SK-N-SH treated with all-trans-retinoic acid at 6 μM for 48 hours (cell line): Measurements from ENCODE around the gene CSF1.

Source experiments
- CSDC2 ChIP-seq: fragments of 250-450 bp; sonication (Bioruptor Pico); IDR thresholded peaks from 2 replicates; pipeline ENCODE4 v1.5.0; 2020; ENCODE audit warnings: mild to moderate bottlenecking, moderate library complexity
- OSR1 ChIP-seq: fragments of 250-450 bp; sonication (Bioruptor Pico); IDR thresholded peaks from 2 replicates; pipeline ENCODE4 v1.8.0; 2022; ENCODE audit warnings: moderate library complexity, mild to moderate bottlenecking, inconsistent platforms
- PPARA ChIP-seq: fragments of 250-450 bp; sonication (Bioruptor Pico); IDR thresholded peaks from 2 replicates; pipeline ENCODE4 v1.5.0; 2020; ENCODE audit warnings: mild to moderate bottlenecking, borderline replicate concordance
- RARB ChIP-seq: fragments of 250-450 bp; sonication (Bioruptor Pico); IDR thresholded peaks from 2 replicates; pipeline ENCODE4 v1.8.0; 2021; ENCODE audit warnings: mild to moderate bottlenecking, moderate library complexity
- ZFP3 ChIP-seq: fragments of 250-450 bp; sonication (Bioruptor Pico); IDR thresholded peaks from 2 replicates; pipeline ENCODE4 v1.5.0; 2020; ENCODE audit warnings: mild to moderate bottlenecking, moderate library complexity
- TF ChIP-seq, protein P1 (sequence below): fragments of 250-450 bp; sonication (Bioruptor Pico); IDR thresholded peaks from 2 replicates; pipeline ENCODE4 v1.8.0; 2021; ENCODE audit warnings: low read depth, mild to moderate bottlenecking, moderate library complexity, borderline replicate concordance

DNA sequence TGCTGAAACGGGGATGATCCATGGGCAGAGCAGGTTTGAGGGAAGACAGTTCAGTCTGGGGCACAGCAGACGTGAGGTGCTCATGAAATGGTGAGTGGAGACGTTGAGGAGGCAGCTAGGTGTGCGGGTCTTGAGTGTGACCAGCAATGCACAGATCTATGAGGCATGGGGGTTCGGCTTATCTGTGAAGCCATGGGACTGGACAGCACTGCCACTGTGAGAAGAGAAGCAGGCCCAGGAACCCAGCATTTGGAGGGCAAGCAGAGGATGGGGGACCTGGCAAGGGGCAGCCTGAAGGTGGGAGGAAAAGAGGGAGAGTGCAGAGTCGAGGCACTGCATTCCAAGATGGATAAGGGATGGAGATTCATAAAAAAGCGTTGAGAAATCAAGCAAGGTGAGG is 8.0 kb downstream of the CSF1 start:
- TF ChIP-seq PPARA (CRISPR knock-in tag) (no peak), OSR1 (no peak), ZFP3 (CRISPR knock-in tag) (no peak), RARB (CRISPR knock-in tag) (no peak), CSDC2 (CRISPR knock-in tag) (no peak)
- TF ChIP-seq, protein P1, sequence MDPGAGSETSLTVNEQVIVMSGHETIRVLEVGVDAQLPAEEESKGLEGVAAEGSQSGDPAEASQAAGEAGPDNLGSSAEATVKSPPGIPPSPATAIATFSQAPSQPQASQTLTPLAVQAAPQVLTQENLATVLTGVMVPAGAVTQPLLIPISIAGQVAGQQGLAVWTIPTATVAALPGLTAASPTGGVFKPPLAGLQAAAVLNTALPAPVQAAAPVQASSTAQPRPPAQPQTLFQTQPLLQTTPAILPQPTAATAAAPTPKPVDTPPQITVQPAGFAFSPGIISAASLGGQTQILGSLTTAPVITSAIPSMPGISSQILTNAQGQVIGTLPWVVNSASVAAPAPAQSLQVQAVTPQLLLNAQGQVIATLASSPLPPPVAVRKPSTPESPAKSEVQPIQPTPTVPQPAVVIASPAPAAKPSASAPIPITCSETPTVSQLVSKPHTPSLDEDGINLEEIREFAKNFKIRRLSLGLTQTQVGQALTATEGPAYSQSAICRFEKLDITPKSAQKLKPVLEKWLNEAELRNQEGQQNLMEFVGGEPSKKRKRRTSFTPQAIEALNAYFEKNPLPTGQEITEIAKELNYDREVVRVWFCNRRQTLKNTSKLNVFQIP (CRISPR knock-in tag), result no peak
